Type B pancreatic cell (in vitro differentiated cells): ENCODE results near the gene CACNA1C. TPM values are rescaled to one million over a fixed set of nuclear protein-coding genes. Genes with fewer than 3 reads are reported as not detected.

Experiments used
- DNase-seq: peaks from one replicate; pipeline ENCODE4 v3.0.0; 2021; ENCODE audit warnings: mixed read lengths; ENCODE audit not compliant: unreplicated experiment; ENCODE audit errors: extremely low spot score
- H3K27ac Mint-ChIP-seq: 2 replicates; pipeline ENCODE4 v1.8.0; 2021; ENCODE audit warnings: mild to moderate bottlenecking, mixed read lengths
- H3K27me3 Mint-ChIP-seq: 2 replicates; pipeline ENCODE4 v1.8.0; 2021; ENCODE audit warnings: mixed read lengths
- H3K36me3 Mint-ChIP-seq: 2 replicates; pipeline ENCODE4 v1.8.0; 2021; ENCODE audit warnings: mixed read lengths
- H3K4me1 Mint-ChIP-seq: one replicate; pipeline ENCODE4 v1.8.0; 2021; ENCODE audit warnings: mixed read lengths; ENCODE audit not compliant: unreplicated experiment
- H3K4me3 Mint-ChIP-seq: 2 replicates; pipeline ENCODE4 v1.8.0; 2021; ENCODE audit warnings: mild to moderate bottlenecking, mixed read lengths
- H3K9me3 Mint-ChIP-seq: 2 replicates; pipeline ENCODE4 v1.8.0; 2021; ENCODE audit warnings: mixed read lengths
- CTCF ChIP-seq: fragments of 200-600 bp; sonication (generic); conservative IDR thresholded peaks from 2 replicates; pipeline ENCODE4 v1.5.0; 2021; ENCODE audit warnings: antibody characterized with exemption, mild to moderate bottlenecking
- total RNA-seq: library from RNA; stranded (reverse); gene quantifications from 2 replicates; pipeline ENCODE4 v1.2.1, GENCODE V29; 2021; ENCODE audit warnings: low replicate concordance

Gene CACNA1C
- total RNA-seq, 1 donor from 2014 or later: 14.3 TPM

- DNase-seq: no peak
- TF ChIP-seq CTCF: no peak
- Mint-ChIP-seq H3K27me3 (peaks cover 22% of the 10 kb centered on the region), H3K27ac (no peak overlapping the region), H3K4me3 (no peak overlapping the region), H3K9me3 (no peaks in the 10 kb centered on the region), H3K36me3 (peaks cover 8% of the 10 kb centered on the region), H3K4me1 (no peaks in the 10 kb centered on the region)
These were observed 391.0 kb downstream of the CACNA1C start for GRCh38 chr12:2443776-2444175.

- Mint-ChIP-seq H3K4me1 (no peaks in the 10 kb centered on the region), H3K9me3 (no peaks in the 10 kb centered on the region), H3K27ac (no peak overlapping the region), H3K27me3 (peaks cover 16% of the 10 kb centered on the region), H3K36me3 (peaks cover 12% of the 10 kb centered on the region), H3K4me3 (no peak overlapping the region)
- no peak for TF ChIP-seq CTCF
- no peak for DNase-seq
These were observed 393.2 kb downstream of the CACNA1C start for GRCh38 chr12:2445968-2446367.

GRCh38 chr12:2447861-2448260 is 395.1 kb downstream of the CACNA1C start:
- peaks cover 12% of the 10 kb centered on the region for H3K36me3 Mint-ChIP-seq
- no peak for DNase-seq
- H3K27me3 Mint-ChIP-seq: peaks cover 11% of the 10 kb centered on the region
- H3K4me1 Mint-ChIP-seq: no peaks in the 10 kb centered on the region
- TF ChIP-seq CTCF: no peak
- H3K4me3 Mint-ChIP-seq: no peak overlapping the region
- H3K9me3 Mint-ChIP-seq: no peaks in the 10 kb centered on the region
- no peak overlapping the region for H3K27ac Mint-ChIP-seq

- Mint-ChIP-seq H3K36me3 (peaks cover 11% of the 10 kb centered on the region), H3K9me3 (no peaks in the 10 kb centered on the region), H3K4me1 (peaks cover 4% of the 10 kb centered on the region), H3K4me3 (no peak overlapping the region), H3K27ac (no peak overlapping the region), H3K27me3 (peaks cover 8% of the 10 kb centered on the region)
- no peak for TF ChIP-seq CTCF
- DNase-seq: no peak
These were observed 396.8 kb downstream of the CACNA1C start for GRCh38 chr12:2449586-2449985.

GRCh38 chr12:2450553-2450952 is 397.8 kb downstream of the CACNA1C start:
- Mint-ChIP-seq H3K9me3 (no peaks in the 10 kb centered on the region), H3K27me3 (no peaks in the 10 kb centered on the region), H3K27ac (no peak overlapping the region), H3K4me3 (no peak overlapping the region), H3K4me1 (peaks cover 4% of the 10 kb centered on the region), H3K36me3 (peaks cover 4% of the 10 kb centered on the region)
- no peak for DNase-seq
- no peak for TF ChIP-seq CTCF

GRCh38 chr12:2451025-2451424 is 398.2 kb downstream of the CACNA1C start:
- no peak overlapping the region for H3K27ac Mint-ChIP-seq
- no peak overlapping the region for H3K4me3 Mint-ChIP-seq
- no peaks in the 10 kb centered on the region for H3K9me3 Mint-ChIP-seq
- DNase-seq: no peak
- peaks cover 4% of the 10 kb centered on the region for H3K36me3 Mint-ChIP-seq
- TF ChIP-seq CTCF: no peak
- H3K4me1 Mint-ChIP-seq: peaks cover 4% of the 10 kb centered on the region
- H3K27me3 Mint-ChIP-seq: no peaks in the 10 kb centered on the region
